ENCODE results near the gene ENDOD1.
"Not testable (repeated sequence)": the region's sequence is repeated elsewhere in the genome, so short reads cannot be mapped to it uniquely, and the experiment has no call there.

Gene ENDOD1

GRCh38 chr11:95089620-95090542, at the start of gene ENDOD1:
Gene ENDOD1 (plus strand): TSS chr11:95089846. CDS start chr11:95089928, 82 bp downstream.
- DNase-seq: peak; percentile 82

- no peak for DNase-seq
These were observed 47.4 kb upstream of the ENDOD1 start for GRCh38 chr11:95042239-95042638.

DNA sequence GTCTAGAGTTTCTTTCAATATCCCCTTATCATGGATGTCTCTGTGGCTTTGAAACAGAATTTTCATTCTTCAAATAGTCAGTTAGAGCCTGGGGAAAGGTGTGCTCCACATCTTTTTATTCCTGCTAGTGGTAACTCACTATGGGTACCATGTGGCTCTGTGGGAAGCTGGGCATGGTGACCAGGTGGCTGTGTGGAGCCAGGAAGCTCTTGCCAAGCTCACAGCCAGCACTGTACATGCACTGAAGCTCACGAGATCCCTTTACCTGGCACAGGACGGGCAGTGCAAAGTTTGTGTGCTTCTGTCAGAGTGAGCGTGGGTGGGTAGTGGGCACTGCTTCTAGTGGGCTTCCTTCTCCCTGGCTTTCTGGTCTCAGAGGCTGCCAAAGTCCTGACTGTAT, 46.7 kb upstream of the ENDOD1 start:
- DNase-seq: no peak

DNA sequence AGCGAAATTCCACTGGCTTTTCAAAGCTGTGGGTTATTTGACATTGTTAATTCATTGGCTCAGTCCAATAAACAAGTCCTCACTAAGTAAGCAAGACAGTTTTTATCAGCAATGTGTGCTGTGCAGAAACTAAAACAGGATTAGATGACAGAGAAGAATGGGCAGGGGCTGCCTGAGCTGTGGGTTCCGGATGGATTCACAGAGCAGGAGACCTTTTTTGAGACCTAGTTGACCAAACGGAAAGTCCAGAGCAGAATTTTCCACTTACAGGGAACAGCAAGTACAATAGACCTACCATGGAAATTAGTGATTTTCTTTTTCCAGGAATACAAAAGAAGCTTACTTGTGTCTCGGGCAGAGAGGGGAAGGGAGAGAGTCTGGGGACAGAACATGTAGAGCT, 45.6 kb upstream of the ENDOD1 start:
- DNase-seq: no peak

DNA sequence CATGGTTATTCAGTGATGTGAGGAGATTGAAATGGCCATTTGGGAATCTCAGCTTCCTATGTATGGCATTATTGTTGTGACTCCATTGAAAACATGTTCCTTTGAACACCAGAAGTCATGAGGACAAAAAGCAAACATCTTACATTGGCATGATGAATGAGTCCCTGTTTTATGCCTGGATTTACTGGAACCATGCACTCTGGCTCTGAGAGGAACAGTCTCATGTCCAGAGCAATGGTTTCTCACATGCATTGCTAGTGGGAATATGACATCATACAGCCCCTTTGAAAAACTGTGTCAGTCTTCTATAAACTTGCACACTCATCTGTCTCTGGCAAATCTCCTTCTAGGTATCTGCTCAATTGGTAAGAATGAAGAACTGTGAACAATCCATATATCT, 43.8 kb upstream of the ENDOD1 start:
- no peak for DNase-seq

DNA sequence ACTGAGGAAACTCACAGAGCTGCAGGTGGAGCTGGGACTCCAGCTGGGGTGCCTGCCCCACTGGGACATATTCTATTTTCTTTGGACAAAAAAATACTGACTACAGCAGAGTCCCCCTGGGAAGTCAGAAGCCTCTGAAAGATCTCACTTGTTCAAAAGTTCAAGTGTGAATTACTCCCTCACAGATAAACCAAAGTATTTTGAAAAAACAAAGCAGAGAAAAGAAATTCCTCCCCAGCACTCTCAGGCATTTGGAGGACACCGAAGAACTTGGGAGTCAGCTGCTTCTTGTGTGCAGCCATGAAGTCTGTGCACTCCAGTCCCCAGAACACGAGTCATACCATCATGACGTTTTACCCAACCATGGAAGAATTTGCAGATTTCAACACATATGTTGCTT, 40.5 kb upstream of the ENDOD1 start, which contains the start of gene KDM4F:
Gene KDM4F, plus strand, starts transcription at position 301 of the 400 bp plus-strand sequence.
- DNase-seq: not testable (repeated sequence)

- no peak for DNase-seq
These were observed 38.9 kb upstream of the ENDOD1 start for GRCh38 chr11:95050595-95051202.

- DNase-seq: no peak
These were observed 35.3 kb upstream of the ENDOD1 start for GRCh38 chr11:95054356-95054755.

DNA sequence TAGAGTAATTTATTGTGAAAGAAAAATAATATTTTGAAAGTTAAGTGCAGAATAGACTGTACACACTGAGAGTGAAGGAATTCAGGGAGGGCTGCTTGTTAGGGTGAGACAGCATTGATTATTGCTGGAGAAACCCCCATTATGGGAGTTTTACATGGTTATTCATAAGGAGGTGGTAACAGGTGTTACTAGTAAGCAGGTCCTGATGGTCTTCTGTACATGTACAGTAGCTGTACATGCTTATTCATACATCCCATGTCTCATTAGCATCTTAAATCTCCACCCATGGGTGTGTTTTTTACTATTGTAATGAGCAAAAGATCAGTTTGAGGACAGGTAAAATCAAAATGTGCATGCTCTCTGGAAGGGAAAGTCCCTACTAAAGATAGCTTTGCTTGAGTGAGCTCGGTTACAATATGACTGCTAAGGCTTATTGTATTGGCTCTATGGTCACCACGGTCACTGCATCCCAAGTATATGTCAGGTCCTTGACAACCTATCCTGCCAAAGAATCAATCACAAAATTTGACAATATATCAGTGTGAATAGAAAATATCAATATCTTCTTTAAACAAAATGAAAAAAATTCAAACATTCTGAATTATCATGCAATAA, 34.3 kb upstream of the ENDOD1 start:
- DNase-seq: no peak

GRCh38 chr11:95057959-95058358, 31.7 kb upstream of the ENDOD1 start:
- no peak for DNase-seq

- DNase-seq: no peak
These were observed 31.0 kb upstream of the ENDOD1 start for GRCh38 chr11:95058621-95059020.

GRCh38 chr11:95059046-95059445, 30.6 kb upstream of the ENDOD1 start:
- DNase-seq: no peak

GRCh38 chr11:95065336-95065735, 24.3 kb upstream of the ENDOD1 start:
- no peak for DNase-seq

GRCh38 chr11:95066716-95067038, 23.0 kb upstream of the ENDOD1 start, which contains the start of gene SRSF8:
Gene SRSF8 (plus strand): TSS chr11:95066919. CDS start chr11:95067227, 308 bp downstream.
- DNase-seq: no peak

DNA sequence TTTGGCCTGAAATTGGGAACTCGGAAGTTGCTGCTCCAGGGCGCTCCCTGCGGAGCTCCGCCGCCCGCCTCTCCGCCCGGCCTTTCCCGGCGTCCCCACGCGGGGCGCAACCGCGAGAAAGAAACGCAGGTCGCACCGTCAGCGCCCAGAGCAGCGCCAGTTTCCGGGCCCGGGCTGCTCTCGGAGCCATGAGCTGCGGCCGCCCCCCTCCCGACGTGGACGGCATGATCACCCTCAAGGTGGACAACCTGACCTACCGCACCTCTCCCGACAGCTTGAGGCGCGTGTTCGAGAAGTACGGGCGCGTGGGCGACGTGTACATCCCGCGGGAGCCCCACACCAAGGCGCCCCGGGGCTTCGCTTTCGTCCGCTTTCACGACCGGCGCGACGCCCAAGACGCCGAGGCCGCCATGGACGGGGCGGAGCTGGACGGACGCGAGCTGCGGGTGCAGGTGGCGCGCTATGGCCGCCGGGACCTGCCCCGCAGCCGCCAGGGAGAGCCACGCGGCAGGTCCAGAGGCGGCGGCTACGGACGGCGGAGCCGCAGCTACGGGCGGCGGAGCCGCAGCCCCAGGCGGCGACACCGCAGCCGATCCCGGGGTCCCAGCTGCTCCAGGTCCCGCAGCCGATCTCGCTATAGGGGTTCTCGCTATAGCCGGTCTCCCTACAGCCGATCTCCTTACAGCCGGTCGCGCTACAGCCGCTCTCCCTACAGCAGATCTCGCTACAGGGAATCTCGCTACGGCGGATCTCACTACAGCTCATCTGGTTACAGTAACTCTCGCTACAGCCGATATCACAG, 22.4 kb upstream of the ENDOD1 start:
- DNase-seq: peak; percentile 71

GRCh38 chr11:95067841-95068219, 21.8 kb upstream of the ENDOD1 start:
- DNase-seq: no peak

- DNase-seq: peak; percentile 65
These were observed 21.1 kb upstream of the ENDOD1 start for GRCh38 chr11:95068549-95068948.

GRCh38 chr11:95070471-95070870, 19.2 kb upstream of the ENDOD1 start:
- DNase-seq: no peak

DNA sequence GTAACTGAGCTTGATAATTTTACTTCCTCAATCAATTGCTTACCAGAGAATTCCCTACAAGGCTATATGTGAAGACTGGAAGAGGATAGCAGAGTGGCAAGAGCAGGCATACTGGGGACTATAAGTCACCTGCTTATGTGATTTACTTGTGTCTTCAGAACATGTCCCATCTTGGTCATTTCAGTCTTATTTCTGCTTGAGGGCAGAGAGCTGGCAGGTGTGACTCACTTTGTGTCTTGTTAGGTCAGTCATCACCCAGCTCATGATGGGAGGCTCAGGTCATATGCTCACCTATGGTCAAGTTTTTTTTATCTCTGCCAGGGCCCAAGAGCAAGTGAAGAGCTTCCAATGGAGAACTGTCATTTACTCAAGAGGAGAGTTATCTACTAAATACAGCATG, 16.7 kb upstream of the ENDOD1 start:
- no peak for DNase-seq

- no peak for DNase-seq
These were observed 14.7 kb upstream of the ENDOD1 start for GRCh38 chr11:95074792-95075563.

DNA sequence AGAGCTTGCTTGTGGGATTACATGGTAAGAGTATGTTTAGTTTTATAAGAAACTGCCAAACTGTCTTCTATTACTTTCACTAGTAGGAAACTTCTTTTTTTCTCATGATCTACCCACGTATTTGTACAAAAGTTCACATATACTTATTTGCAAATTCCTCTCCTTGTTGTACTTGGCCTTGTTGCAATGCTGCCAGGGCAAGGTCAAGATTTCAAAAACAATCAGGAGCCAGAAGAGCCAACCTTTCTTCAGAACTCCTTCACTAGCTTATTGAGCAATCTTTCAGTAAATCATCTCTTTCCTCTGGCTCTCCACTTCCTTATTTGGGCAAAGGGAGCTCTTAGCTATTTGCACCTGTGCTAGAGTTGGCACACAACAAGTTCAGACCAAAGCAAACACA, 13.2 kb upstream of the ENDOD1 start:
- DNase-seq: no peak

DNA sequence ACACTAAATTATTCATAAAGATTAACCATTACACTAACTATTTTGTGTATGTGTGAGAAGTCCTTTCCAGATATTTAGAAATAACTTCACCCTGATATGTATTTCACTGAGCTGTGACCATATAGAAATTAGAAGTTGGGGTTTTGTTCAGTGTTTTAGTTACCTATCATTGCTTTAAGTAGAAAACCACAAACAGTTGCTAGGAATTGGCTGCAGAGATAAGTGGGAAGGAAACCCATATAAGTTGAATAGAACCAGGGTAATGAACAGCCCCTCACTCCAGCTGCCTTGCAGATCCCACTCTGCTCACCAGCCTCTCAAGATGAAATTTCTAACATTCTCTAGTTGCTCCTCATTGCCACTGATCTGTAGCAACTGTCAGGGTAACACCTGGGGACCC, 12.7 kb upstream of the ENDOD1 start:
- DNase-seq: no peak

All from activated effector memory CD4-positive, alpha-beta T cell treated with Interleukin-2 at 50 U/mL for 16 hours (primary cell).